SW 1271 (cell line): ENCODE data around the gene SLC35G4.
A peak's percentile ranks its signal among the peaks of the same experiment; 100 is the strongest.
"Not testable (repeated sequence)": the region's sequence is repeated elsewhere in the genome, so short reads cannot be mapped to it uniquely, and the experiment has no call there.

Experiments
- DNase-seq, 2 experiments: peaks; one replicate each; lab custom pipeline; 2025; lab: John Stamatoyannopoulos, UW

SLC35G4 gene

GRCh38 chr18:11614042-11614441, 4.6 kb downstream of the SLC35G4 start:
- DNase-seq, result not testable (repeated sequence)

- DNase-seq, result not testable (repeated sequence)
Measured at GRCh38 chr18:11614981-11615380, 5.6 kb downstream of the SLC35G4 start.

GRCh38 chr18:11647310-11647709, 37.9 kb downstream of the SLC35G4 start:
- not testable (repeated sequence) for DNase-seq

GRCh38 chr18:11647804-11648203, 38.4 kb downstream of the SLC35G4 start:
- not testable (repeated sequence) for DNase-seq

- no peak for DNase-seq
Measured at GRCh38 chr18:11649839-11650238, 40.4 kb downstream of the SLC35G4 start.

- DNase-seq, result no peak
Measured at GRCh38 chr18:11651899-11652298, 42.5 kb downstream of the SLC35G4 start.

- DNase-seq, result no peak
Measured at GRCh38 chr18:11653521-11653920, 44.1 kb downstream of the SLC35G4 start.

- DNase-seq, result peak in 1 of 2 experiments; percentile 6
Measured at GRCh38 chr18:11654736-11655605, 45.6 kb downstream of the SLC35G4 start.

GRCh38 chr18:11655606-11655932, 46.2 kb downstream of the SLC35G4 start:
- no peak for DNase-seq

- no peak for DNase-seq
Measured at GRCh38 chr18:11657152-11657551, 47.8 kb downstream of the SLC35G4 start.

GRCh38 chr18:11657554-11657953, 48.2 kb downstream of the SLC35G4 start:
- no peak for DNase-seq

GRCh38 chr18:11658019-11658418, 48.6 kb downstream of the SLC35G4 start:
- DNase-seq, result no peak

GRCh38 chr18:11658989-11659388, 49.6 kb downstream of the SLC35G4 start:
- no peak for DNase-seq
